ENCODE data around the gene TRIM9. TPM values are rescaled to one million over a fixed set of nuclear protein-coding genes. Genes with fewer than 3 reads are reported as not detected.

The TRIM9 gene
- total RNA-seq, 4 donors from 2014 or later = 1.1 to 4.8 (median 2.8) TPM

- ATAC-seq (ENCODE audit: low FRiP score) = no peak
- DNase-seq (ENCODE audit: low spot score) = no peak
- no peak for TF ChIP-seq CTCF (IDR thresholded peaks at IDR 0.05)
These were observed 116.9 kb downstream of the TRIM9 start for GRCh38 chr14:50977863-50978528.

- ATAC-seq (ENCODE audit: low FRiP score) (no peak), DNase-seq (ENCODE audit: low spot score) (no peak)
- no peak for TF ChIP-seq CTCF (IDR thresholded peaks at IDR 0.05)
These were observed 120.8 kb downstream of the TRIM9 start for GRCh38 chr14:50974118-50974517.

GRCh38 chr14:50972734-50973133, 122.2 kb downstream of the TRIM9 start:
- DNase-seq (ENCODE audit: low spot score) = no peak
- no peak for TF ChIP-seq CTCF (IDR thresholded peaks at IDR 0.05)
- ATAC-seq (ENCODE audit: low FRiP score) = no peak

- no peak for TF ChIP-seq CTCF (IDR thresholded peaks at IDR 0.05)
- no peak for ATAC-seq (ENCODE audit: low FRiP score)
- no peak for DNase-seq (ENCODE audit: low spot score)
These were observed 123.8 kb downstream of the TRIM9 start for GRCh38 chr14:50970886-50971781.

- no peak for DNase-seq (ENCODE audit: low spot score)
- TF ChIP-seq CTCF (IDR thresholded peaks at IDR 0.05) = no peak
- no peak for ATAC-seq (ENCODE audit: low FRiP score)
These were observed 127.1 kb downstream of the TRIM9 start for GRCh38 chr14:50967790-50968189.

- DNase-seq (ENCODE audit: low spot score) (no peak), ATAC-seq (ENCODE audit: low FRiP score) (no peak)
- no peak for TF ChIP-seq CTCF (IDR thresholded peaks at IDR 0.05)
These were observed 127.8 kb downstream of the TRIM9 start for GRCh38 chr14:50967103-50967502.

All from omental fat pad (tissue), 4 donors.